ENCODE measurements around the gene ERAP2.

Gene ERAP2

GRCh38 chr5:96893342-96893741 is 17.0 kb downstream of the ERAP2 start:
- TF ChIP-seq CTCF (IDR thresholded peaks at IDR 0.05; ENCODE audit: low read depth, low read length, missing control alignments): no peak
- DNase-seq (ENCODE audit: extremely low read depth, low read depth): peak; percentile 54
- H3K4me3 ChIP-seq (replicated peaks; ENCODE audit: low read depth, low read length): no peak overlapping the region

- no peak overlapping the region for H3K4me3 ChIP-seq (replicated peaks; ENCODE audit: low read depth, low read length)
- DNase-seq (ENCODE audit: extremely low read depth, low read depth): no peak
- no peak for TF ChIP-seq CTCF (IDR thresholded peaks at IDR 0.05; ENCODE audit: low read depth, low read length, missing control alignments)
These were observed 20.0 kb downstream of the ERAP2 start for GRCh38 chr5:96896276-96896675.

GRCh38 chr5:96896806-96897205 is 20.5 kb downstream of the ERAP2 start:
- DNase-seq (ENCODE audit: extremely low read depth, low read depth): no peak
- TF ChIP-seq CTCF (IDR thresholded peaks at IDR 0.05; ENCODE audit: low read depth, low read length, missing control alignments): no peak
- no peak overlapping the region for H3K4me3 ChIP-seq (replicated peaks; ENCODE audit: low read depth, low read length)

- no peak for DNase-seq (ENCODE audit: extremely low read depth, low read depth)
- no peak overlapping the region for H3K4me3 ChIP-seq (replicated peaks; ENCODE audit: low read depth, low read length)
These were observed 25.1 kb downstream of the ERAP2 start for GRCh38 chr5:96901384-96901783.

GRCh38 chr5:96901841-96902240 is 25.5 kb downstream of the ERAP2 start:
- no peak for DNase-seq (ENCODE audit: extremely low read depth, low read depth)
- no peak for TF ChIP-seq CTCF (IDR thresholded peaks at IDR 0.05; ENCODE audit: low read depth, low read length, missing control alignments)
- H3K4me3 ChIP-seq (replicated peaks; ENCODE audit: low read depth, low read length): no peak overlapping the region

More at GRCh38 chr5:96901384-96901783, 25.1 kb downstream of the ERAP2 start:
- TF ChIP-seq CTCF (IDR thresholded peaks at IDR 0.05; ENCODE audit: low read depth, low read length, missing control alignments): peak; percentile 14

- DNase-seq (ENCODE audit: extremely low read depth, low read depth): no peak
- TF ChIP-seq CTCF (IDR thresholded peaks at IDR 0.05; ENCODE audit: low read depth, low read length, missing control alignments): no peak
These were observed 26.6 kb downstream of the ERAP2 start for GRCh38 chr5:96902876-96903275.

GRCh38 chr5:96903300-96903699 is 27.0 kb downstream of the ERAP2 start:
- H3K4me3 ChIP-seq (replicated peaks; ENCODE audit: low read depth, low read length): no peak overlapping the region
- no peak for TF ChIP-seq CTCF (IDR thresholded peaks at IDR 0.05; ENCODE audit: low read depth, low read length, missing control alignments)
- no peak for DNase-seq (ENCODE audit: extremely low read depth, low read depth)

More at GRCh38 chr5:96902876-96903275, 26.6 kb downstream of the ERAP2 start:
- H3K4me3 ChIP-seq (replicated peaks; ENCODE audit: low read depth, low read length): no peak overlapping the region

Measured in HFF-Myc (cell line).